Mucosa of stomach (tissue), 1 donor: Measurements from ENCODE around the gene TMEM94.

Experiments used
- H3K27me3 ChIP-seq: one replicate; pipeline ENCODE4 v1.7.0; 2013; ENCODE audit warnings: mild to moderate bottlenecking, low read length; ENCODE audit not compliant: control insufficient read depth, insufficient read depth
- H3K36me3 ChIP-seq: one replicate; pipeline ENCODE4 v1.7.0; 2013; ENCODE audit warnings: low read length; ENCODE audit not compliant: control insufficient read depth, insufficient read depth
- H3K4me1 ChIP-seq: one replicate; pipeline ENCODE4 v1.7.0; 2013; ENCODE audit warnings: mild to moderate bottlenecking, low read length; ENCODE audit not compliant: control insufficient read depth, insufficient read depth
- H3K4me3 ChIP-seq: one replicate; pipeline ENCODE4 v1.7.0; 2013; ENCODE audit warnings: low read length
- H3K9ac ChIP-seq: one replicate; pipeline ENCODE4 v1.7.0; 2013; ENCODE audit warnings: mild to moderate bottlenecking, low read length, moderate library complexity
- H3K9me3 ChIP-seq: one replicate; pipeline ENCODE4 v1.7.0; 2013; ENCODE audit warnings: mild to moderate bottlenecking, low read length, moderate library complexity; ENCODE audit not compliant: control insufficient read depth
- donor health status: Pancreatic carcinoma.

Gene TMEM94

GRCh38 chr17:75482098-75482942 is 25.9 kb downstream of the TMEM94 start:
- H3K4me1 ChIP-seq = peaks cover 6% of the 10 kb centered on the region
- no peak overlapping the region for H3K9ac ChIP-seq

GRCh38 chr17:75485688-75486087 is 29.3 kb downstream of the TMEM94 start:
- H3K4me3 ChIP-seq = no peak overlapping the region
- no peaks in the 10 kb centered on the region for H3K27me3 ChIP-seq
- H3K9me3 ChIP-seq = no peaks in the 10 kb centered on the region
- peaks cover 19% of the 10 kb centered on the region for H3K4me1 ChIP-seq
- H3K9ac ChIP-seq = no peak overlapping the region
- H3K36me3 ChIP-seq = peaks cover 9% of the 10 kb centered on the region

More at GRCh38 chr17:75482098-75482942, 25.9 kb downstream of the TMEM94 start:
- Histone ChIP-seq H3K36me3 (peaks cover 6% of the 10 kb centered on the region), H3K9me3 (no peaks in the 10 kb centered on the region), H3K27me3 (no peaks in the 10 kb centered on the region), H3K4me3 (no peak overlapping the region)

DNA sequence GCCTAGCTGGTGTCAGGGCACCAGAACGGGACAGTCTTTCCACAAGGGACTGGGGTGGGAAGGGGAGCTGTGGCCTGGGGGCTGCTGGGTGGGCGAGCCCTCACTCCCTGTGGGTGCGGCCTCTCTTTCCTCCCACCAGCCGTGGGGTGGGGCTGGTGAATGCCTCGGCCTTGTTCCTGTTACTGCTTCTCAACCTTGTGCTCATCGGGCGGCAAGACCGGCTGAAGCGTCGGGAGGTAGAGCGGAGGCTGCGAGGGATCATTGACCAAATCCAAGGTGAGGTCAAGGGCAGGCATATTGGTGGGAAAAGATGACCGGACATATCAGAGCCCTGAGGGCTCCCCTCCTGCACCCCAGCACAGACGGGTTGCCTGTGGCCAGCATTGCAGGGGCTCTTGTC is 29.7 kb downstream of the TMEM94 start:
- Histone ChIP-seq H3K4me3 (no peak overlapping the region), H3K36me3 (peaks cover 9% of the 10 kb centered on the region), H3K4me1 (peaks cover 23% of the 10 kb centered on the region), H3K27me3 (no peaks in the 10 kb centered on the region), H3K9ac (no peak overlapping the region), H3K9me3 (no peaks in the 10 kb centered on the region)

DNA sequence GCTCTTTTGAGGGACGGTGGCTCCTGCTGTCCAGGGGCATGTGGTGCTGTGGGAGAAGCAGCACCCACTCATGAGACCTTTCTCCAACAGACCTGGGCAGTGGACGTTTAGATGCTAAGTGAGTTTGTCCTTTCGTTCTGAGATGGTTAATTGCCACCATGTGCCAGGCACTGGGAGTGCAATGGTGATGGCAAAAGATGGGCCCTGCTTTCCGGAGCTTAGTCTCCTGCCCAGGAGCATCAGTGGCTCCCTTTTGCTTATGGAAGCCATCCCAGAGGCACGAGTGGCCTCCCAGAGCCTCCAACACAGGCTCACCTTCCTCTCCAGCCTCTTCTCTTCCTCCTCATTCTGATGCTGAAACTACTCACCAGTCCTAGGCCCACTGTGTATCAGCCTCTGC is 30.5 kb downstream of the TMEM94 start:
- H3K4me1 ChIP-seq = peaks cover 23% of the 10 kb centered on the region
- H3K9me3 ChIP-seq = no peaks in the 10 kb centered on the region
- H3K9ac ChIP-seq = no peak overlapping the region
- no peak overlapping the region for H3K4me3 ChIP-seq
- H3K36me3 ChIP-seq = peaks cover 11% of the 10 kb centered on the region
- H3K27me3 ChIP-seq = no peaks in the 10 kb centered on the region

DNA sequence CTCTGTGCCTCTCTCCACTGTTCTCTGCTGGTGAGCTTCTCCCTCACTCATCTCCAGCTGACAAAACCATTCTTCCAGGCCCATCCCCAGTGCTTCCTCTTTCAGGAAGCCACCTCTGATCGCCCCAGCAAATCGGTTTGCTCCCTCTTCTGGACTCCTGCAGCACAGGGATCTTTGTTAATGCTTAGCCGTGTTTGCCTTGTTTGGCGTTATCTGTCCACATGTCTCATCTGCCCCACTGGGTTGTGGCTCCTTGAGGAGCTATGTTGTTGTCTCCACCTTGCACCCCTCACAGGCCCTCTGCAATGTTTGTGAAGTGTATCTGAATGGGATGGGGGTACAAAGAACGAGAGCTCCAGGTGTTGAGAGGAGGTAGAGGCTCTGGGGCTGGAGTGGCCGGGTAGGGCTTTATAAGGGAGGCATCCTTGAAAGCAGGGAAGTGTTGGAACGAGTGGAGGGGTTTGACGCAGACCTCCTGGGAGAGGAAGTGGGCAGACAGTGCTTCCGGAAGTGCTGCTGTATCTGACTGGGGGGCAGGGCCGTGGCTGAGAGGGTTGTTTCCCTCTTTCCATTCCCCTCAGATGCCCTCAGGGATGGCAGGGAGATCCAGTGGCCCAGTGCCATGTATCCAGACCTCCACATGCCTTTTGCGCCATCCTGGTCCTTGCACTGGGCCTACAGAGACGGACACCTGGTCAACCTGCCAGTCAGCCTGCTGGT is 31.1 kb downstream of the TMEM94 start:
- no peak overlapping the region for H3K4me3 ChIP-seq
- H3K9me3 ChIP-seq = no peaks in the 10 kb centered on the region
- H3K27me3 ChIP-seq = no peaks in the 10 kb centered on the region
- H3K9ac ChIP-seq = no peak overlapping the region
- H3K4me1 ChIP-seq = peaks cover 23% of the 10 kb centered on the region
- peaks cover 16% of the 10 kb centered on the region for H3K36me3 ChIP-seq

- Histone ChIP-seq H3K9ac (no peak overlapping the region), H3K36me3 (peaks cover 25% of the 10 kb centered on the region), H3K27me3 (no peaks in the 10 kb centered on the region), H3K4me1 (peaks cover 23% of the 10 kb centered on the region), H3K4me3 (no peak overlapping the region), H3K9me3 (no peaks in the 10 kb centered on the region)
Observed at GRCh38 chr17:75488693-75489510, 32.5 kb downstream of the TMEM94 start.

DNA sequence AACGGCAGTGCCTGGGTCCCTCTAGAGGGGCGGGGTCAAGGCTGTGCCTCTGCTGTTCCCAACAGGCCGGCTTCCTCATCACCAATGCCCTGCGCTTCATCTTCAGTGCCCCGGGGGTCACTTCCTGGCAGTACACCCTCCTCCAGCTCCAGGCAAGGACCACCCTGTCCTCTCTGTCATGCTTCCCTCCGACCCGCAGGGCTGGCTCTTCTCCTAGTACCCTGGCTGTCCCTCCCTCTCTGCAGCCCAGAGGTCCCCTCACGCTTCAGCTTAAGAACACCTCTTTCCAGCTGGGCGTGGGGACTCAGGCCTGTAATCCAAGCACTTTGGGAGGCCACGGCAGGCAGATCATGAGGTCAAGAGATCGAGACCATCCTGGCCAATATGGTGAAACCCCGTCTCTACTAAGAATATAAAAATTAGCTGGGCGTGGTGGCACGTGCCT is 33.1 kb downstream of the TMEM94 start:
- peaks cover 23% of the 10 kb centered on the region for H3K4me1 ChIP-seq

DNA sequence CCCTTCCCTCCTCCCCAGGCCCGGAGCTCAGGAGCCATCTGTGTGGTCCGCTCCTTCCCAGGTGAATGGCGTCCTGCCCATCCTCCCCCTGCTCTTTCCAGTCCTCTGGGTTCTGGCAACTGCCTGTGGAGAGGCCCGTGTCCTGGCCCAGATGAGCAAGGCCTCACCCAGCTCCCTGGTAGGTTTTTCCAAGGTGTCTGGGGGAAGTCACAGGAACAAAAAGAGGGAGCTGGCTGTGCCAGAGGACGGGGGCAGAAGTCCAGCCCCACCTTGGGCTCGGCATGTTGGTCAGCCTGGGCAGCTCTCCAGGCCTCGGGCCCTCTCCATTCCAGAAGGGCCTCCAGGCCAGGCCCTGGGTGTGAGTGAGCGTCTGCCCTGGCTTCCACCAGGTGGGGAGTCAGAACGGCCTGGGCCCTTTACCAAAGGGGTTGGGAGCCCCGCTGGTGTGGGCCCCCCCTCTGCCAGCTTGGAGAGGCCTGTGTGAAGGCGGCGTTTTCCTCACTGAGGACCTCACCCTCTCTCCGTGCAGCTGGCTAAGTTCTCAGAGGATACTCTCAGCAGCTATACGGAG is 33.8 kb downstream of the TMEM94 start:
- Histone ChIP-seq H3K4me3 (no peak overlapping the region), H3K9ac (no peak overlapping the region)

More for the DNA sequence above, 33.1 kb downstream of the TMEM94 start:
- no peaks in the 10 kb centered on the region for H3K9me3 ChIP-seq
- H3K4me3 ChIP-seq = no peak overlapping the region
- H3K36me3 ChIP-seq = peaks cover 25% of the 10 kb centered on the region
- no peak overlapping the region for H3K9ac ChIP-seq
- no peaks in the 10 kb centered on the region for H3K27me3 ChIP-seq

DNA sequence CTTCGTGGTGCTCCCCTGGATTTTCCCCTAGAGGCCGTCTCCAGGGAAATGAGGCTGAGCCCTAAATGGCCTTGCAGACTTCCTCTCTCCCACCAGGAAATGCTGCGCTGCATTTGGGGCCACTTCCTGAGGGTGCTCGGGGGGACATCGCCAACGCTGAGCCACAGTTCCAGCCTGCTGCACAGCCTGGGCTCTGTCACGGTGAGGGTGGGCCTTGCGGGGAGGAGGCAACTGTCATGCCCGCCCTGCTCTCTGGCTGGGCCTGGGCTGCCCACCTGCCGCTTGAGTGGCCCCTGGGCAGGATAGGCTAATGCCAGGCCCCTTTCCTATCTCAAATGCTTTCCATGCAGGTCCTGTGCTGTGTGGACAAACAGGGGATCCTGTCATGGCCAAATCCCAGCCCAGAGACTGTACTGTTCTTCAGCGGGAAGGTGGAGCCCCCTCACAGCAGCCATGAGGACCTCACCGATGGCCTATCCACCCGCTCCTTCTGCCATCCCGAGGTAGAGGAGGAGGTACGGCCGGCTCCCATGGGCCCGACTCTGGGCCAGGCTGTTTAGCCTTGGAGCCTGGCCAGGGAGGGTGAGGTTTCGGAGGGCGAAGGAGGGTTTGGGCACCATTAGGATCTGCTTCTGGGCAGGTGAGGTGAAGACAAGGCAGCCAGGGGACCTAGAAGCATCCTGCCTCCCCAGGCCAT is 34.7 kb downstream of the TMEM94 start:
- H3K9ac ChIP-seq = no peak overlapping the region
- no peak overlapping the region for H3K4me3 ChIP-seq
- H3K36me3 ChIP-seq = peaks cover 26% of the 10 kb centered on the region
- H3K4me1 ChIP-seq = peaks cover 23% of the 10 kb centered on the region
- no peaks in the 10 kb centered on the region for H3K27me3 ChIP-seq
- no peaks in the 10 kb centered on the region for H3K9me3 ChIP-seq

More for the DNA sequence above, 33.8 kb downstream of the TMEM94 start:
- Histone ChIP-seq H3K36me3 (peaks cover 25% of the 10 kb centered on the region), H3K4me1 (peaks cover 23% of the 10 kb centered on the region), H3K9me3 (no peaks in the 10 kb centered on the region), H3K27me3 (no peaks in the 10 kb centered on the region)

GRCh38 chr17:75491680-75492079 is 35.2 kb downstream of the TMEM94 start:
- H3K4me1 ChIP-seq = peaks cover 23% of the 10 kb centered on the region
- H3K9ac ChIP-seq = no peak overlapping the region
- H3K4me3 ChIP-seq = no peak overlapping the region
- H3K27me3 ChIP-seq = no peaks in the 10 kb centered on the region
- H3K36me3 ChIP-seq = peaks cover 32% of the 10 kb centered on the region
- no peaks in the 10 kb centered on the region for H3K9me3 ChIP-seq

GRCh38 chr17:75492555-75493168 is 36.2 kb downstream of the TMEM94 start:
- H3K36me3 ChIP-seq = peaks cover 23% of the 10 kb centered on the region
- no peak overlapping the region for H3K9ac ChIP-seq
- H3K27me3 ChIP-seq = no peaks in the 10 kb centered on the region
- H3K9me3 ChIP-seq = no peaks in the 10 kb centered on the region
- H3K4me3 ChIP-seq = no peak overlapping the region
- H3K4me1 ChIP-seq = peaks cover 18% of the 10 kb centered on the region
